ENCODE measurements around the gene KNDC1.

GRCh38 chr10:133226251-133226808, 66.3 kb downstream of the KNDC1 start:
- TF ChIP-seq GATA3 (IDR thresholded peaks at IDR 0.05; ENCODE audit: low read depth, low read length) = no peak
- TF ChIP-seq GATA2 (IDR thresholded peaks at IDR 0.05; ENCODE audit: low read depth, low read length) = no peak

All from SH-SY5Y (cell line).